ENCODE results near the gene C10orf53.

The C10orf53 gene

DNA sequence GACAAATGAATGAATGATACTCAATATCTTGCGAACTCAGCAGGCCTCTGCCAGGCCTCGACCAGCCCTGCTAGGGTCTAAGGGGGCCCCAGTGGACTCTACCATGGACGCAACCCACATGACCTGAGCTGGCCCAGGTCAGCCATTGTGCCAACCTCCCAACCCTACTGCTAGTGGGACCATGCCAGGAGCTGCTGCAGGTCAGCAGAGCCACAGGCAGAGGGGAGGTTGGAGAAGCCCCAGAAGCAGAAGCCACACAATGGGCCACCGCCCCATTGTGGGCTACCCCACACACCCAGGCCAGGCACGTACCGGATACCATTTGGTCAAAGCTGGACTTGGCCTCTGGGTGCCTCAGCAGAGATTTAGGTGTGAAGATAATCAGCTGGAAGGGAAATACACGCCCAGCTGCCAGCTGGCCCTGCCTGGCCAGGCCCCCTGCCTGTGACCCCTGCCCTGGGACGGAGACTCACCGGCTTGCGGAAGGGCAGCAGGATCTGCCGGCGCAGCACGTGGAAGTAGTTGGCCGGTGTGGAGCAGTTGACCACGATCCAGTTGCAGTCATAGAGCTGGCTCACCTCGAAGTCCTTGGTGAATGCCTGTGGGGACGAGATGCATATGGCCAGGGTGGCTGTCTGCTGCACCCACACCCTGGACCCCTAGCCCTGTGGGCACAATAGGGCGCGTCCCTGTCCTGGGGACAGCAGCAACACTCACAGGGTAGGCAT, 58.2 kb downstream of the C10orf53 start:
- no peak for DNase-seq (ENCODE audit: low read depth)

GRCh38 chr10:49738616-49739360, 59.3 kb downstream of the C10orf53 start:
- no peak for DNase-seq (ENCODE audit: low read depth)

GRCh38 chr10:49739426-49739825, 60.0 kb downstream of the C10orf53 start:
- no peak for DNase-seq (ENCODE audit: low read depth)

- DNase-seq (ENCODE audit: low read depth) = no peak
These were observed 61.1 kb downstream of the C10orf53 start for GRCh38 chr10:49740346-49741107.

- no peak for DNase-seq (ENCODE audit: low read depth)
These were observed 61.9 kb downstream of the C10orf53 start for GRCh38 chr10:49741108-49741995.

DNA sequence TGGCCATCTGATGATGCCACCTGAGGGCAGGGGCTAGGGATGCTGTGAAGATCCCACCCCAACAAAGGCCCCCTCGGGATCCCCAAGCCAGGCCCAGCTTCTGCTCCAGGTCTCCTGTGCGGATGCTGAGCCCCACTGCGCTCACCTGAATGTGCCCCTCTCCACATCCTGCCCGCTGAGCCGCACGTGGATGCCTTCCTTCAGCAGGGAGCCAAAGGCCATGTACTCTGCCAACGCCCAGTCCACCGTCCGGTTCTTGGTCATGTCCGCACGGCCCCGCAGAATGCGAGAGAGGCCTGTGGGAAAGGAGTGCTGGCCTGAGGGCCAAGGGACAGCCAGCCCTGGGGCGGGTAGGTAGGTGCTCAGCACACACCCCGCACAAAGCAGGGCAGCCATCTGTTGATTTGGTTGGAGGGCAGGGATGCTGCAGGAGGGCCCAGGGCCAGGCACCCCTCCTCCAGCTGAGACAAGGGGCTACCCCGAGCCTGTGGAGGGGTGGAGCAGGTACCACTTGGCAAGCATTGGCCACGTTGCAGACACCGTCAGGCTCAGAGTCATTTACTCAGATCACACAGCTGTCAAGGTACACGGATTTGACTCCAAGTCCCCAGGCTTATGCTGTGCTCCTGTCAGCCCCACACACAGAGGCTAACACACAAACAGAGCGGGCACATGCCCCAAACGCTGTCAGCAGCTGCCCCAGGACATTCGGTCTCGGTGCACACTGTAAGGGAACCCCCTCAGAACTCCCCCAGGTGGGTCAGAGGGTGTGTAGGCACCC, 63.4 kb downstream of the C10orf53 start:
- no peak for DNase-seq (ENCODE audit: low read depth)

- DNase-seq (ENCODE audit: low read depth) = no peak
These were observed 64.1 kb downstream of the C10orf53 start for GRCh38 chr10:49743464-49744075.

GRCh38 chr10:49744091-49744685, 64.7 kb downstream of the C10orf53 start:
- DNase-seq (ENCODE audit: low read depth) = no peak

DNA sequence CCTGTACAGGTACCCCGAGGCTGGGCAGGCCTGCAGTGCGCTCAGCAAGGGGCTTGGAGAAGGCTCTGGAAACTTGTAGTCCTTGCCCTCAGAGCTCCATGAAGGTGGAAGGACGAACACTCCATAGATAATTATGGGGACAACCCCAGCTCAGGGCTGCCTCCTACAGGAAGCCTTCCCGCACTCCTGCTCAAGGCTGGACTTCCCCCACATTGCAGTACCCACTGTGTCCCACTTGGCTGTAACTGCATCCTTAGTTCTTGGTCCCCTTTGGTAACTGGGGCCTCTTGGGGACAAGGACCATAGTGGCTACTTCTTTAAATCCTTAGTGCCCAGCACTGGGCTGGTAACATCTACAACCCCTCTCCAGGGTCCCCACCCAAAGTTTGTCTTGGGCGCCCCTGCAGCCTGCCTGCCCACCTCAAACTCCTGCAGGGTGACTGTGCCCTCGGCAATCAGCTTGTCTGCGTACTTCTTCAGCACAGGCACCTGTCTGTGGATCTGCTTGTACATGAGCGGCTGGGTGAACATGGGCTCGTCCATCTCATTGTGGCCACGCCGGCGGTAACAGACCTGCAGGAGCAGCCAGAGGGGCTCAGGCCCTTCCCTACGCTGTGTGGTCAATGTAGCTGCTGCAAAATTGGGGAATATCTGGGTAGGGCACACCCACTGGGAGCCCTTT, 65.6 kb downstream of the C10orf53 start:
- no peak for DNase-seq (ENCODE audit: low read depth)

GRCh38 chr10:49745756-49746155, 66.3 kb downstream of the C10orf53 start:
- no peak for DNase-seq (ENCODE audit: low read depth)

- DNase-seq (ENCODE audit: low read depth) = no peak
These were observed 67.3 kb downstream of the C10orf53 start for GRCh38 chr10:49746626-49747302.
